Loucy (cell line): ENCODE measurements around the gene GNAZ.

Source experiments
- H2AFZ ChIP-seq: fragments of 200-600 bp; sonication (generic); 2 replicates; pipeline ENCODE4 v1.6.0; 2016; ENCODE audit warnings: antibody characterized with exemption, mild to moderate bottlenecking, low read length, moderate library complexity
- H3F3A ChIP-seq: fragments of 200-600 bp; 2 replicates; pipeline ENCODE4 v1.6.0; 2016; ENCODE audit warnings: antibody characterized with exemption, low read depth, mild to moderate bottlenecking
- H3K27me3 ChIP-seq: fragments of 200-600 bp; sonication (generic); 2 replicates; pipeline ENCODE4 v1.6.1; 2014; ENCODE audit warnings: low read length, mild to moderate bottlenecking; ENCODE audit not compliant: insufficient read depth, poor library complexity, severe bottlenecking
- H3K36me3 ChIP-seq: fragments of 200-600 bp; sonication (generic); 2 replicates; pipeline ENCODE4 v1.6.1; 2016; ENCODE audit warnings: low read length; ENCODE audit not compliant: insufficient read depth
- H3K4me1 ChIP-seq: fragments of 200-600 bp; sonication (generic); 2 replicates; pipeline ENCODE4 v1.5.1; 2014; ENCODE audit warnings: low read length, mild to moderate bottlenecking; ENCODE audit not compliant: insufficient read depth, poor library complexity, severe bottlenecking
- H3K4me2 ChIP-seq: fragments of 200-600 bp; sonication (generic); 2 replicates; pipeline ENCODE4 v1.6.0; 2014; ENCODE audit warnings: antibody characterized with exemption, low read length, low read depth, mild to moderate bottlenecking; ENCODE audit not compliant: poor library complexity, severe bottlenecking
- H3K4me3 ChIP-seq: fragments of 200-600 bp; sonication (generic); 2 replicates; pipeline ENCODE4 v1.5.1; 2014; ENCODE audit warnings: low read length, mild to moderate bottlenecking, mixed read lengths; ENCODE audit not compliant: poor library complexity, severe bottlenecking
- H3K79me2 ChIP-seq: fragments of 200-600 bp; sonication (generic); 2 replicates; pipeline ENCODE4 v1.6.1; 2014; ENCODE audit warnings: low read length; ENCODE audit not compliant: insufficient read depth
- H3K9ac ChIP-seq: fragments of 200-600 bp; sonication (generic); 2 replicates; pipeline ENCODE4 v1.6.0; 2014; ENCODE audit warnings: mild to moderate bottlenecking, low read depth, low read length, moderate library complexity; ENCODE audit not compliant: poor library complexity, severe bottlenecking
- H3K9me2 ChIP-seq: fragments of 200-600 bp; sonication (generic); replicated peaks from 2 replicates; pipeline ENCODE4 v1.6.1; 2016; ENCODE audit warnings: low read depth, low read length, mixed read lengths
- H3K9me3 ChIP-seq: fragments of 200-600 bp; sonication (generic); 2 replicates; pipeline ENCODE4 v1.6.1; 2014; ENCODE audit warnings: mild to moderate bottlenecking, antibody characterized with exemption, low read length, low read depth; ENCODE audit not compliant: insufficient read depth
- H4K20me1 ChIP-seq: fragments of 200-600 bp; sonication (generic); 2 replicates; pipeline ENCODE4 v1.6.0; 2014; ENCODE audit warnings: antibody characterized with exemption, low read length, mild to moderate bottlenecking; ENCODE audit not compliant: insufficient read depth, poor library complexity, severe bottlenecking
- EZH2phosphoT487 ChIP-seq: fragments of 200-600 bp; IDR thresholded peaks from 2 replicates; pipeline ENCODE4 v1.6.1; 2018; ENCODE audit warnings: antibody characterized with exemption, mild to moderate bottlenecking, moderate library complexity, borderline replicate concordance
- TF ChIP-seq, protein P1 (sequence below): fragments of 200-600 bp; sonication (generic); conservative IDR thresholded peaks from 2 replicates; pipeline ENCODE4 v1.5.1; 2014; ENCODE audit warnings: mild to moderate bottlenecking, antibody characterized with exemption, low read length

Gene GNAZ

DNA sequence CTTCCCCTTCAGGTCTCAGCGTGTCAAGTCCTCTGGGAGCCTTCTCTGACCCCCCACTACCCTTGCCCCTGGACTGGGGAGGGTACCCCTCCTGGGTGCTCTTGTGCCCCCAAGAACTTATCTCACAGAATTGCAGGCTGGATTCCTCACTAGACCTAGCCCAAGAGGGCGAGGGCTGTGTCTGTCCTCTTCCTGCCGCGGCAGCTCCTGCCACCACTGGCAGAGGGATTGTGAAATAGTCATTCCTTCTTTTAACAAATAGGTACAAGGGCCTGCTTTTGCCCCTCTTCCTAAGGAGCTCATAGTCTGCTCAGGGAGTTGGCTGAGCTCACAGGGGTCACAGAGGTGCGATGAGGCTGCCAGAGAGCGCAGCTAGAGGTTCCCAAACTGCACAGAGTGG is 80.4 kb downstream of the GNAZ start:
- no peak overlapping the region for H3K9ac ChIP-seq
- H3K9me2 ChIP-seq = no peaks in the 10 kb centered on the region
- H4K20me1 ChIP-seq = no peaks in the 10 kb centered on the region
- no peak overlapping the region for H3K4me2 ChIP-seq
- no peaks in the 10 kb centered on the region for H3K36me3 ChIP-seq
- TF ChIP-seq, protein P1, sequence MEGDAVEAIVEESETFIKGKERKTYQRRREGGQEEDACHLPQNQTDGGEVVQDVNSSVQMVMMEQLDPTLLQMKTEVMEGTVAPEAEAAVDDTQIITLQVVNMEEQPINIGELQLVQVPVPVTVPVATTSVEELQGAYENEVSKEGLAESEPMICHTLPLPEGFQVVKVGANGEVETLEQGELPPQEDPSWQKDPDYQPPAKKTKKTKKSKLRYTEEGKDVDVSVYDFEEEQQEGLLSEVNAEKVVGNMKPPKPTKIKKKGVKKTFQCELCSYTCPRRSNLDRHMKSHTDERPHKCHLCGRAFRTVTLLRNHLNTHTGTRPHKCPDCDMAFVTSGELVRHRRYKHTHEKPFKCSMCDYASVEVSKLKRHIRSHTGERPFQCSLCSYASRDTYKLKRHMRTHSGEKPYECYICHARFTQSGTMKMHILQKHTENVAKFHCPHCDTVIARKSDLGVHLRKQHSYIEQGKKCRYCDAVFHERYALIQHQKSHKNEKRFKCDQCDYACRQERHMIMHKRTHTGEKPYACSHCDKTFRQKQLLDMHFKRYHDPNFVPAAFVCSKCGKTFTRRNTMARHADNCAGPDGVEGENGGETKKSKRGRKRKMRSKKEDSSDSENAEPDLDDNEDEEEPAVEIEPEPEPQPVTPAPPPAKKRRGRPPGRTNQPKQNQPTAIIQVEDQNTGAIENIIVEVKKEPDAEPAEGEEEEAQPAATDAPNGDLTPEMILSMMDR = no peak
- no peak for TF ChIP-seq EZH2phosphoT487
- H3K79me2 ChIP-seq = no peaks in the 10 kb centered on the region
- H2AFZ ChIP-seq = no peak overlapping the region
- no peak overlapping the region for H3K4me3 ChIP-seq
- H3K9me3 ChIP-seq = no peaks in the 10 kb centered on the region
- no peaks in the 10 kb centered on the region for H3F3A ChIP-seq
- H3K4me1 ChIP-seq = peaks cover 3% of the 10 kb centered on the region
- H3K27me3 ChIP-seq = no peaks in the 10 kb centered on the region

DNA sequence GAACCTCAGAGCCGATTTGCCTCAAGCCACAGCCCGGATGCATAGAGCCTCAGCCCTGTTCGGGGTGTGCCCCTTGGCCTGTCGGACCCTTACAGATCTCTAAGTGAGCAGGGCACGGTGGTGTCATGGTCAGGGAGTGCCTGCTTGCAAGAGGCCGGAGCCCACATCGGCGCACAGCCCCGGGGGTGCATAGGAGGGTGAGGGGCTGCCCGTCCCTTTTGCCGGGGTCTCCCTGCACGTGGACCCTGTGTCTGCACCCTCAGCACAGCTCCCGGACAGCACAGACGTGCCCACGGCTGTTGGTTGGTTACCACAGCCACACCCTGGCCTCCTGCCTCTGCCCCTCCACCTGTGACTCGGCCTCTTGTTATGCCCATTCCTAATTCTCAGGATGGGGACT is 81.5 kb downstream of the GNAZ start:
- Histone ChIP-seq H3K4me2 (no peak overlapping the region), H3K9ac (no peak overlapping the region), H3K4me1 (peaks cover 3% of the 10 kb centered on the region), H3K4me3 (no peak overlapping the region), H3K79me2 (no peaks in the 10 kb centered on the region), H3K36me3 (no peaks in the 10 kb centered on the region), H3K27me3 (no peaks in the 10 kb centered on the region), H4K20me1 (no peaks in the 10 kb centered on the region), H3F3A (no peaks in the 10 kb centered on the region), H3K9me3 (no peaks in the 10 kb centered on the region), H2AFZ (no peak overlapping the region), H3K9me2 (no peaks in the 10 kb centered on the region)
- TF ChIP-seq, protein P1 = no peak
- no peak for TF ChIP-seq EZH2phosphoT487

DNA sequence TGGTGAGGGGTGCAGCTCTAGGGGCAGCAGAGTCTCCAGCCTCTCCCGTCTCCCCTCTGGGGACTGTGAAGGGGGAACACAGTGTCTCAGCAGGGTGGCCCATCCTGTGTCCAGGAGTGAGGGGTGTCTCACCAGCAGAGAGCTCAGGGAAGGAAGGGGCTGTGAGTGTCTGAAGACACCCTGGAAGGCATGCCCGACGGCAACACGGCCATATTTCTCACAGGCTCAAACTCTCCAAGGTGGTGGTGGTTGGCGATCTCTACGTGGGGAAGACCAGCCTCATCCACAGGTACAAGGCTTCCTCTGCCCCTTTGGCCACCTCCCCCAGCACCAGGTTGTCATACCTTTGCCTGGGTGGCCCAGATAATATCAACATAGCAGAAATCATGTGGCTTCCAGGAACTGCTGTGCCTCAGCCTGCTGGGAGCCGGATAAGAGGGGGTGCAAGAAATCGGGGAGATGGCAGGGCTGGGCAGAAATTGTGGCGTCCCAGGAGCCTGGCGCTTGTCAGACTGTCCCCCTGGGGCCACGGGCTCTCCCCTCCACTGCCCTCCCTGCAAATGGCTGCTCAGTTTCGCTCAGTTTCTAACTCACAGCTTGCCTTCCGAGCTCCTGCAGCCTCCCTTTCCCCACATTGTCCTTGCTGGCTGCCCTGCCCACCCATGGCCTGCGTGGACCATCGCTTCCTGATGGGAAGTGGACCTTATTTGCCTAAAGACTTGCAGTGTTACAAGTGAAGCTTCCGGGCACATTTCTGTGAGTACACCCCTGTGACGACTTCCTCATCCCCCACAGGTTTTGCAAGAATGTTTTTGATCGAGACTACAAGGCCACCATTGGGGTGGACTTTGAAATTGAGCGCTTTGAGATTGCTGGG is 82.2 kb downstream of the GNAZ start:
- Histone ChIP-seq H3K4me1 (peaks cover 3% of the 10 kb centered on the region), H3K9me2 (no peaks in the 10 kb centered on the region), H3K9me3 (no peaks in the 10 kb centered on the region), H3K9ac (no peak overlapping the region), H3K4me3 (no peak overlapping the region), H2AFZ (no peak overlapping the region), H4K20me1 (no peaks in the 10 kb centered on the region), H3K79me2 (no peaks in the 10 kb centered on the region), H3K4me2 (no peak overlapping the region), H3K27me3 (no peaks in the 10 kb centered on the region), H3K36me3 (no peaks in the 10 kb centered on the region), H3F3A (no peaks in the 10 kb centered on the region)
- TF ChIP-seq, protein P1 = no peak
- TF ChIP-seq EZH2phosphoT487 = no peak
